NCI-H748 (cell line): ENCODE measurements around the gene PTGES.

ENCODE experiments used
- DNase-seq: peaks from one replicate; lab custom pipeline; 2025; ENCODE audit not compliant: unreplicated experiment; lab: John Stamatoyannopoulos, UW

PTGES gene

DNA sequence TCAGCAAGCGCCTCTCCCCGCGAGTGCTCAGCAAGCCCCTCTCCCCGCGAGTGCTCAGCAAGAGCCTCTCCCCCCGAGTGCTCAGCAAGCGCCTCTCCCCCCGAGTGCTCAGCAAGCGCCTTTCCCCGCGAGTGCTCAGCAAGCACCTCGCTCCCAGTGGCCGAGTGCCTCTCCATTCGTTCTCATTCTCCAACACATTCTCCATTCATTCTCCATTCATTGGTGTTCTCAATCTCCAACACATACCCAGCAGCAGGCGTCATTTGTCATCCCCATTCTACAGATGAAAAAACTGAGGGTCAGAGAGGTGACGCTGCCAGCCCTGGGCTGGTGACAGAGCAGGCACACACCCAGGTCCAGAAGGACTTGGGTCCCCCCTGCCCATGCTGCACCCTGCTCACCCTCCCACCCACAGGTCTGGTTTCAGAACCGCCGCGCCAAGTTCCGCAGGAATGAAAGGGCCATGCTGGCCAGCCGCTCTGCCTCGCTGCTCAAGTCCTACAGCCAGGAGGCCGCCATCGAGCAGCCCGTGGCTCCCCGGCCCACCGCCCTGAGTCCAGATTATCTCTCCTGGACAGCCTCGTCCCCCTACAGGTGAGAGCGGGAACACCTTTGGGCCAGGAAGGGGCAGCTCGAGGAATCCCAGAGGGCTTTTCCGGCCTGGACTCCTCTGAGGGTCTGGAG lies 32.5 kb downstream of the PTGES start:
- DNase-seq = no peak

DNA sequence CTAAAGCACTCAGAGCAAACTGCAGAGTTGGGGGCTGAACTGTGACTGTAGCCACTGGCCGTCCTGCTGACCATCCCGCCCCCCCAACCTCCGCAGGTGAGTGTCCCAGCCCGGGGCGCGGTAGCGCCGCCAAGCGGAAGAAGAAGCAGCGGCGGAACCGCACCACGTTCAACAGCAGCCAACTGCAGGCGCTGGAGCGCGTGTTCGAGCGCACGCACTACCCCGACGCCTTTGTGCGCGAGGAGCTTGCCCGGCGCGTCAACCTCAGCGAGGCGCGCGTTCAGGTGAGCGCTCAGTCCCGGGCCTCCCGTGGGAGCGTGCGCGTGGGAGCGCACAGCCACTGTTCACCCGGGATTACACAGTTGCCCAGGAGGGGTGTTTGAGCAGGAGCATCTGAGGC lies 33.7 kb downstream of the PTGES start:
- no peak for DNase-seq

DNA sequence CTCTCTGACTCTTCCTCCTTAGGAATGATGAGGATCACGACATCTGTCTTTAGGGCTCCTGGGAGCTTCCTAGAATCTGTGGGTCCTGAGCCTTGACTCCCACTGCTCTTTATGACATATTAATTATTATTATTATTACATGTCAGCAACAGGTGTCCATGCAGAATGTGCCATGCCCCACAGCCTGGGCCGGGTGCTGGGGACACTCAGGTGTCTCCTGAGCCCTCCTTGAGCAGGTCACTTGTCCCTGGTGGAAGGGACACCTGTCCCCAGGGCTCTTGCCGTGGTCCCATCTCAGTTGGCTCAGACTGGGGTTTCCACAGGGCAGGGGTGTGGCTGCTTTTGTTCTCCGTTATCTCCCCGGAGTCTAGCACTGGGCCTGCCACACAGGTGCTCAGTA lies 34.2 kb downstream of the PTGES start:
- DNase-seq = no peak

DNA sequence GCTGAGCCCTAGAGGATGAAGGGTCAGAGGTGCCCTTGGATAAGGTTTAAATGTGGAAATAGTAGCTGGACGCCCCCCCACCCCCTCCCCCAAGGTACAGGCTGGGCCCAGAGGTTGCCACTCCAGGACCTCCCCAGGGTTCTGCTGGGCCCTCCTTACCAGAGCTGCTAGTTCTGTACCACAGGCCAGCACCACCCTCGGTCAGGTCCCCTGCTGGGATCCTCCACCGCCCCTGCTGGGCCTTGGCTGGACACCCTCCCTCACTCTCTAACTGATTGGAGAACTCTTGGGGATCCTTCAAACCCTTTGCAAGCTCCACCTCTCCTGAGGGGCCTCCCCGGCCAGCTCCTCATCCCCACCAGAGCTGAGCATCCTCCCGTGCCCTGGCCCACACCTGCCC lies 34.9 kb downstream of the PTGES start:
- DNase-seq = no peak

DNA sequence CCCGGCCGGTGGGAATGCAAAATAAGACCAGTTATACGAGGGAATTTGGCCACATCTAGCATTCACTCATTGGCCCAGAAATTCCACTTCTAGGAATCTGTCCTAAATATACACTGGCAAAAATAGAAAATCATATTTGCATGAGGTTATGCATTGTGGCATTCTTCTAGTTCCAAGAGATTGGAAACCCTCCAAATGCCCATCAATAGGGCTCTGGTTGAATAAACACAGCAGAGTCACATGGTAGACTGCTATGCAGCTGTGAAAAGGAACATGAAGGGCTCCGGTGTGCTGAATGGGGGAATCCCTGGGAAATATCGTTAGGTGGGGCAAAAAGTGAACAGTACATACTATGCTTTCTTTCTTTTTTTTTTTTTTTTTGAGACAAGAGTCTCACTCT lies 36.8 kb downstream of the PTGES start:
- no peak for DNase-seq

DNA sequence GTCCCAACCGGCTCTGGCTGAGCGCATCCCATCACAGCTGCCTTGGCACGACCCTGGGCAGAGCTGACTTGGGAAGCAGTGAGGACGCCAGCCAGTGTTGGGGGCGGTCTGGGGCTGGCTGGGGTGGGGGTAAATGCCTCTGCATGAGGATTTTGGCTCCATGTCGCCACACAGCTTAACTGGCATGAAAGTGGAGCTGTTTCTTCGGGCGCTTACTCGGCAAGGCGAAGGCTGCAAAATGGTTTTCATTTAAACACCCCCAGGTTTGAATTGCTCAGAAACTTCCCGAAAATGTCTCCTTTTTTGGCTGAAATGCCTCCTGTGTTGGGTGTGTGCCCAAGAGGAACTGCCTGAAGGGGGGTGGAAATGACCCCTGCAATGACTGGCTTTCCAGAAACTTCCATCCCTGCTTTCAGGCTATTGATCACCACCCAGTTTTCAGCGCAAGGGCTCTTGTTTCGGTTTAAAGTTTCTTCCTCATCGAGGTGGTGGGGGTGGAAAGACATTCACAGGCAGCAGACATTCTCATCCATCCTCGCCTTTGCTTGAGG lies 38.3 kb downstream of the PTGES start:
- no peak for DNase-seq

DNA sequence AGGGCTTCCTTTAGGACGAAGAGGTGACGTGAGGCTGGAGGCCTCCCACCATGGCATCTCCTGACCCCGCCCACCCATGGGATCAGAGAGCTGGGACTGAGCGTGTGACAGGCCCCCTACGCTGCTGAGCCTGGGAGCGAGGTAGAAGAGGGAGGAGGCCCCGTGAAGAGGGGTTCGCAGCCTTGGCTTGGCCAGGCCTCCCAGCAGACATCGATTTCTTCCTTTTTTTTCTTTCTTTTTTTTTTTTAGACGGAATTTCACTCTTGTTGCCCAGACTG lies 39.5 kb downstream of the PTGES start:
- DNase-seq = no peak

DNA sequence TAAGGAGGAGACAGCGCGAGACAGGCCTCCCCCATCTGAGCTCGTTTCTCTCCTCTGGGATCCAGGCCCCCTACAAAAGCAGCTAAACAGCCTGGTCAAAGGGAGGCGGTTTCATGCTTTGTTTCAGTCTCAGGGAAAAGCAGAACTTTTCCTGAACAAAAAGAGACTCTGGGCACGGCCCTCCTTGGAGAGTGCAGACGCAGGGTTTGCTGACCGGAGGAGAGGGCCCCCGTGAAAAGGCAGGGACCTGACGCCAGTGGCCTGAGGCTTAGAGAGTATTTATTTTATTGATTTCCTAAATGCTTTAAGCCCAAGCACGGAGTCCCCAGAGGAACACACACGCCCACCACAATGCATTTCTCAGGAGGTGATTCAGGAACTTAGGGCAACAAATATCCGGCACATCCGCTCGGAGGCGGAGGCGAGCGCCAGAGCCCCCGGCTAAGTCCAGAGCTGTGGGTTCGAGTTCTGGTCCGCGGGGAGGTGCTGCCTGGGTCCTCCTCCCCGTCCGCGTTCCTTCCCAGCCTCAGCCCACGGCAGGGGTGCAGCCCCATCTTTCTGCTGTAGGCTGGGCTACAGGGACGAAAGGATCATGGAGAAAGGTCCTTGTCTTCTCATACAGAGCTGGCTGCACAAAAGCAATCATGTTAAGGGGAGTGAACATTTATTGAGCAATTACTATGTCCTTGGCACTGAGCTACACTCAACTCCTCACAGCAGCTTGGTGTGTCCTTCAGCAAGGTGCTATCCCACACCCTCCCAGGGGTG lies 40.0 kb downstream of the PTGES start:
- no peak for DNase-seq

DNA sequence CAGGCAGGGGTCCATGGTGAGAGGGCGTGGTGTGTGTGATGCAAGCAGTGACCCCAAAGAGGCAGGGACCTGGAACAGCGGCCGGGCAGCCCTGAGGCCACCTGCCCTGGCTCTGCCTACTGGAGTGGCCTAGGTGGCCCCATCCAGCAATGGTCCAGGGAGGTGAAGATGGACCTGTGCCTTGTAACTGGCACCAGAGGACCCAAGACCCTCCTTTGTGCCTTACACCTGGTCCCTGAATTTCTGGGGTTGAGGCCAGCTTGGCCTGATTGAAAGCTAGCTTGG lies 42.7 kb downstream of the PTGES start:
- no peak for DNase-seq

DNA sequence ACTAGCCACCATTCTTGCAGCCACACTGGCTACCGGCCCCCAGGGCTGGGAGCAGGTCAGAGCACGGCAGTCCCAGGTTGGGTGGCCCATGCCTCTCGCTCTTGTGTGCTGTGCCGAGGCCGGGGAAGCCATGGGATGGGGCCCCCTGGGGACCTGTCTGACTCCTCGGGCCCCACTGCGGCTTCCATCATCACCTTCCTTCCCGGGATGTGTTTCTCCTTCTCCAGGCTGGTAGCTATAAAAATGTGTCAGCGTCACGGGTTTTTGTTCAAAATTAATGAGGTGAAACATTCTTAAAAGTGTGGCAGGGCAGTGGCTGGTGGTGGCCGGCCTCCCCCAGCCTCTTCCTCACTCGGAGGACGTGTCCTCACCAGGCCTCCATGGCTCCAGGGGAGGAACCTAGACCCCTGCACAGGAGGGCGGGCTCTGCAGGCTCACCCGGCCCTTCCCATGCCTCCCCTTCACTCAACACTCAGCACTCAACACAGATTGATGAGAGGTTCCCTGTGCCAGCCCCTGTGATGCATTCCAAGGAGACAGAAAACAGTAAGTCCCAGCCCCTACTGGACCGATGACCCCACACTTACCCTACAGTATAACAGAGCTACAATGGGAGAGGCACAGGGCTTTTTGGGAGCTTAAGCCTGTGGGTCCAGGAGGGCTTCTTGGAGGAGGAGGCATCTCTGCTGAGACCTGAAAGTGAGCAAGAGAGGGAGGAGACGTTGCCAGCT lies 43.2 kb downstream of the PTGES start:
- no peak for DNase-seq

DNA sequence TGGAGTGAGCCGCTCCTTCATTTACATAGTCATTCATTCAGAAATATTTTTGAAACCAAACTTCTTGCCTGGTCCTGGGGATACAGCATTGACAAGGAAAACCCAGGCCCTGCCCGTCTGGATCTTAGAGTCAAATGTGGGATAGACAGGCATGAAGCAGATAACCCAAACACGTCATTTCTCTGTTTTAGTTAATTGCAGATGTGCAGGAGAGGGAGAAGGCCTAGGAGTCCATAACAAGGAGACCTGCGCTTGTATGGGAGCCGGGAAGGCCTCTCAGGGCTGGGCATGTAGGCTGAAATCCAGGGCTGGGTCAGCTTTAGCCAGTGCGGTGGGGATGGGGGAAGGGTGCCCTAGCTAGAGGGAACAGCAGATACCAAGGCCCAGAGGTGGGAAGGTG lies 44.0 kb downstream of the PTGES start:
- no peak for DNase-seq

DNA sequence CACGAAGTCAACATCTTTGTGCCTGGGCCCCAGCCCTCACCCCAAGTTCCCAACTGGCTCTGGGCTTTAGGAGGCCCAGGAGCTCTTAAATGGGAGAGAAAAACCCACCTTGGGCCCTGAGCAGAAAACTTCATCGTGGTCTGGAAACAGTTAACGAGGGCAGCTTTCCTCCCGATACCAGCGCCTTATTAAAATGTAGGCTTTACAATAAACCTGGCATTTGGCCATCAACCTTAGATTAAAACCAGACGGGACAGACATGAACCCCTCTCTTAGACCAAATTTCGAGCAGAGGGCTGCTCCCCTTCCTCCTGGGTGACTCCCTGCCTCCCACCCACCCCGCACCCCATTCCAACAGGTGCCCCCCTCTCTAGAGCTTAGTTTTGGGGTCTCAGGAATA lies 48.0 kb downstream of the PTGES start:
- no peak for DNase-seq

DNA sequence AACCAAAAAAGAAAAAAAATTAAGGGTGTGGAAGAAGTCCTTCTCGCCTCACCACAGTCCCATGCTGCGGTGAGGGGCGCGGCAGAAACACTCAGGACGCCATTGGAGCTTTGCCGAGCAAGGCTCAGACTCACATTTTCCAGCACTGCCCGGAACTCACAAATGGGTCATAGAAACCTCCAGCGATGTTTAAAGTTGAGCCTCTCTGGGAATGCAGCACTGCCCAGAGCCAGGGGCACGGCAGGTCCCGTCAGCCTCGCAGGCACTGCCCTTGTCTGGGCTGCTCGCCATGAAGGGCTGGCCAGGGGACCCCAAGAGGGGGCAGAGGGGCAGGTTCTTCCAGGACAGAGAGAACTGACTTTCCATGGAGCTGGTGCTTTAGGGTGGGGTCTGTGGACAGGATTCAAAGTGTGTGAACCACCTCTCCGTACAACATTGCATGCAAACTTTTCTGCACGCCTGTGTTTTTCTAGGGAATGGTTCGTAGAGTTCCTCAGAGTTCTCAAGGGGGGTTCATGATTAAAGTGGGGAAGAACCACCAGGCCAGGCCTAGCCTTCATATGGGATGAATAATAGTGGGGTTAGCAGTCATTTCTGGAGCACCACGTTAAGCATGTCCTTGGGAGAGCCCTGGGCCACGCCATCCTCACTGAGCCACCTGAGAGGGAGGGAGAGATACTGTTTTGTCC lies 49.0 kb downstream of the PTGES start:
- no peak for DNase-seq

DNA sequence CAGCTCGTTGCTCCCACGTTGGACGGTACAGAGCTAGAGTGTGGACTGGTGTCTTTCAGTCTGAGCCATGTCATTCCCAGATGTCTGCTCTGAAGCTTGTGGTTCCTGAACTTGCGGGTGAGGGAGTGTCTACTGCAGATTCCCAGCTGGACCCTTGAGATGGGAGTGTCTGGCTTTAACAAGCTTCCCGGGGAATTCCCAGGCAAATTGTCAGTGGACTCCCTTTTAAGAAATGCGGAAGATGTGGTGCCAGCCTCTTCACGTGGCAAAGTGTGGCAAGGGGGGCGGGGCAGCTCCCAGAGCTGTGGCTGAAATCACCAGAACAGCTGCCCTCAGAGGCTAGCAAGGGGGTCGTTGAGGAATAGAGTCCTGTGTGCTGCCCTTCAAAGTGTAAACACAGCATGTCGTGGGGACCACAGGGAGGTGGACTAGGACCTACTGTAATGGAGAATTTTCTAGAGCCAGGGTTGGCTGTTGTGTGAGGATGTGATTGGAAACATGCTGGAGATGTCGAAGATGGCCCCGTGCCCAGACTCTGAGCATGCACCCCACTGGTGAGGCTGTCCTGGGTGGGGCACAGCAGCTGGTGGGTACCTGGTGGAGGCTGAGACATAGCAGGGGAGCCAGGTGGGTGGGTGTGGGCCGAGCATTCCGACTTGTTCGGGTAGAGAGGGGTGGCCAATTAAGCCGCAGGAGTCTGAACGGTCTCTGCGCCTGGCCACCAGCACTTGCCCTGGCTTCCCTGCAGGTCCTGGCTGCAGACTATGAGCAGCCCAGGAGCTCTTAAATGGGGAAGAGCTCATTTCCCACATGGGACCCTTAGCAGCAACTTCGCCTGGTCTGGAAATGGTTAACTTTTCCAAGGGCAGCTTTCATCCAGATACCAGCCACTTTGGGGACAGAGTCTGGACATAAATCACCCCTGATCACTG lies 50.0 kb downstream of the PTGES start:
- DNase-seq = no peak

DNA sequence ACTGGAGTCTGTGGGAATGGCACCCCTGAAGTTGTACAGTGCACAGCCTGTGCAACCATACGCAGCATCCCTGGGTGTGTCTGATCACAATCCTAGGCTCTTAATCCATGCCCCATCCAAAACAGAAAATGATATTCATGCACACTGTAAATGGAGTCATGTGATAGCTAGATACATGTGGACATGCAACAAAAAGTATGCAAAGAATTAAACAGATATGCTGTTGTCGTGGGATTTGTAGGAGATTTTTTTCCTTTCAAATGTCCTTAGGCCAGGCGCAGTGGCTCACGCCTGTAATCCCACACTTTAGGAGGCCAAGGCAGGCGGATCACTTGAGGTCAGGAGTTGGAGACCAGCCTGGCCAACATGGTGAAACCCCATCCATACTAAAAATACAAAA lies 51.3 kb downstream of the PTGES start:
- no peak for DNase-seq

DNA sequence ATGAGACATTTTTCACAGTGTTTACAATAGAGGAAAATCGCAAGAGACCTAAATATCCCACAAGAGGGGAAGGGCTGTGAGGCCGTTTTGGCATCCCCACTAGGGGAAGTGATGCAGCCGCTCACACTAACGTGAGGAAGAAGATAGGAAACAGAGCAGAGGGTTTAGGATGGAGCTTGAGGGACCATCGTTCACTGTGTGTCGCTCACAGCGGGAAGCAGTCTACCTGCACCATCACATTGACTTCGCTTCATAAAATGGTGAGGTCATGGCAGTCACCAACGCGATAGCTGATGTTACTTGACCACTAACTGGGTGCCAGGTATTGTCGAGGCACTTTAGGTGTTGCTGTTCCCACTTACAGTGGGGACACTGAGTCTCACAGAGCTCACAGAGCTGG lies 51.8 kb downstream of the PTGES start:
- no peak for DNase-seq

DNA sequence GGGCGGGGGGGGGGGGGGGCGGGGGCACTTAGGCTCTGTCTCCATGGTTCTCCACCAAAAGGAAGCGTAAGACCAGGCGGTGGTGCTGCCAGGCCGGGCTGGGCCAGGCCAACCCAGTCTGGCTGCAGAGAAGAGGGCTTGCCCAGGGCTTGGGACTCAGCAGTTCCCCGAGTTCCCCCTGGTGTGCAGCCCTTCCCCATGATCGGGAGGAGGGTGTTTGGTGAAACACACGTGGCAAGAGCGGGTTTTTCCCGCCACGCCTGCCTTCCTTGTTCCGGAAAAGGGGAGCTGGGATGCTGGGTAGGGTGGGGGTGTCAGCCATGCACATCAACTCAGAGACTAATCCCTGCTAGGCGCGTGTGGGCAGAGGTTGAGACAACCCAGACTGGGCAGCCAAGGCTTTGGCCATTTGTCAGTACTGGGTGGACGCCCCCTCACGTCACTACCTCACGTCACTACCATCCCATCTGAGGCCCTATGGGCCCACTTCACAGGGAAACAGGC lies 54.5 kb downstream of the PTGES start:
- DNase-seq = no peak

DNA sequence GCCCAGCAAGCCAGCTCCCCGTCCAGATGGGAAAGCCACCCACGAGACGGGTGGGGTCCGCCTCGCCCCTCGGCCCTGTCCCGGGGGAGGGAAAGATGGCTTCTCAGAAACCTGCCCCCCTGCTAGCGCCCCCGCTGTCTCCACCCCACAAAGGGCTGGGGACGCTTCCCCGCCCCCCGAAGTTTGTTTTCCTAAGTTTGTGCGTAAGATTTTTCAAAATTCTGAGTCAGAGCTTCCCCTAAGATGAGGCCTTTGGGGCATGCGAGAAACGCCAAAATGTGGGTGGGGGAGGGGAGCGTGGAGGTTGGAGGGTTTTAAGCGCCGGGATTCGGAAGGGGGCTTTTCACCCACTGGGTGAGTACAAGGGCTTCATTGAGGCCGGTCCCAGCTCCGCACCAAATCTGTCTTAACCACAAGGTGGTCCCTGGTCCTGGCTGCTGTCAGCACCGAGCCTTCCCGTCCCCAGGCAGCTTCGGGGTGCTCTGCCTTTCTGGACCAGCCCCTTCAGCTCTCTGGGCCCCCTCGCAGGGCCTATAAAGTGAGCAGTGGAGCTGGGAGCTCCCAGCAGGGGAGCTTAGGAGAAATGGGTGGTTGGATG lies 55.1 kb downstream of the PTGES start:
- DNase-seq = no peak

DNA sequence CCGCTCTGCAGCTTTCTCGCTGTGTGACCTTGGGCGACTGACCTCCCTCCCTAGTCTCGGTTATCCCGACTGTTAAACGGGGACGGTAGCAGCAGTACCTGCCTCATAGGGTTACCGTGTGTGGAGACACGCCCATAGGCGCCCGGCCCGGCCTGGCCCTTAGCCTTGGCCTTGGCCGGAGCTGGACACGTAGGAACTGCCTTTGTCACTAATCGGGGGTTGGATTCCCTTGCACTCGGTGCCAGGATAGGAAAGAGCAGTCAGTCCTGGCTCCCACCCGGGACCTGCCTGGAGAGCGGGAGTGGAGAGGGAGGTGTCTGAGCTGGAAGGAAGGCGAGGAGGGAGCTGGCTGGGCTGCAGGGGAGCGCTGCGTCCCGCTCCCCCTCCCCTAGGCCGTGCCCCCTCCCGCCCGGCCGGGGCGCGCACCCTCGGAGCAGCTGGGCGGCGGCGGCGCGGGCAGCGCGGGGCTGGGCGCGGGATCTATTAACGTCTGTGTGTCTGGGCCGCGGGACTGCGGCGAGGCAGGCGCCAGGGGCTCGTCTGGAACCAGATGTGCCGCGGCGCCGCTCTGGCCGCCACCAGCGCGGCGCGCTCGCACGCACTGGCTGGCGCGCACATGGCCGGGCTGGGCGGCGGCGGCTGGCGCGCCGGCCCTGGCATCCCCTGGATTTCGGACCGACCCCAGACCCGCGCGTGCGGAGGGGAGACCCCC lies 55.7 kb downstream of the PTGES start:
- DNase-seq = peak; percentile 66
